HepG2 (cell line): ENCODE results near the gene ATP23. TPM values are rescaled to one million over a fixed set of nuclear protein-coding genes. Genes with fewer than 3 reads are reported as not detected.

Source experiments
- HMG20A ChIP-seq: IDR thresholded peaks from 2 replicates; pipeline ENCODE4 v1.6.1; 2016; ENCODE audit warnings: borderline replicate concordance
- HOXA5 ChIP-seq: sonication (generic); formaldehyde crosslinking; IDR thresholded peaks from 2 replicates; pipeline ENCODE4 v1.4.0; 2020; ENCODE audit warnings: missing genetic modification reagents
- KDM6A ChIP-seq: IDR thresholded peaks from 2 replicates; pipeline ENCODE4 v1.6.1; 2016; ENCODE audit warnings: low read depth
- MAFG ChIP-seq: sonication (generic); formaldehyde crosslinking; IDR thresholded peaks from 2 replicates; pipeline ENCODE4 v1.5.1; 2020; ENCODE audit warnings: mild to moderate bottlenecking, missing genetic modification reagents
- RXRA ChIP-seq: sonication (generic); formaldehyde crosslinking; IDR thresholded peaks from 2 replicates; pipeline ENCODE4 v1.5.1; 2020; ENCODE audit warnings: missing genetic modification reagents
- SALL1 ChIP-seq: sonication (generic); formaldehyde crosslinking; IDR thresholded peaks from 2 replicates; pipeline ENCODE4 v1.8.0; 2022; ENCODE audit warnings: mild to moderate bottlenecking, missing genetic modification reagents
- TEAD3 ChIP-seq: optimal IDR thresholded peaks from 2 replicates; pipeline ENCODE3; 2016; ENCODE audit warnings: borderline replicate concordance
- TSC22D2 ChIP-seq: sonication (generic); formaldehyde crosslinking; IDR thresholded peaks from 2 replicates; pipeline ENCODE4 v1.5.1; 2020; ENCODE audit warnings: missing genetic modification reagents, mild to moderate bottlenecking, borderline replicate concordance
- ZFAT ChIP-seq: sonication (generic); formaldehyde crosslinking; conservative IDR thresholded peaks from 2 replicates; pipeline ENCODE4 v1.8.1; 2023; ENCODE audit warnings: missing genetic modification reagents, inconsistent platforms
- ZNF557 ChIP-seq: sonication (generic); formaldehyde crosslinking; IDR thresholded peaks from 2 replicates; pipeline ENCODE4 v1.4.0; 2020; ENCODE audit warnings: missing genetic modification reagents
- polyA plus RNA-seq, 8 experiments: library from polyadenylated mRNA; depleted of rRNA in 3 of 8; stranded (reverse) in 7 of 8; unstranded in 1 of 8; fragments of >200 nt; fragmentation: Illumina TruSeq in 4 of 8; extraction: Trizol in 4 of 8; gene quantifications; 2 replicates each; pipeline versions ENCODE4 v1.2.1 to v1.2.3, GENCODE V29; 2011 to 2016; ENCODE audit warnings: low read depth in 4 of 8, missing spikeins in 1 of 8, mixed read lengths in 1 of 8; ENCODE audit not compliant: insufficient read depth in 1 of 8
- total RNA-seq, 5 experiments: library from RNA; depleted of rRNA; stranded (reverse); fragments of >200 nt; fragmentation: Illumina TruSeq; extraction: Trizol; gene quantifications; 2 replicates each; pipeline ENCODE4 v1.2.3, GENCODE V29; 2016; ENCODE audit warnings: low read depth in 1 of 5
- TF ChIP-seq, protein P1 (sequence below): sonication (generic); formaldehyde crosslinking; IDR thresholded peaks from 2 replicates; pipeline ENCODE4 v1.5.1; 2020; ENCODE audit warnings: missing genetic modification reagents, mild to moderate bottlenecking, borderline replicate concordance
- TF ChIP-seq, protein P2 (sequence below): sonication (generic); formaldehyde crosslinking; IDR thresholded peaks from 2 replicates; pipeline ENCODE4 v1.4.0; 2020; ENCODE audit warnings: missing genetic modification reagents
- TF ChIP-seq, protein P3 (sequence below): sonication (generic); formaldehyde crosslinking; IDR thresholded peaks from one replicate; pipeline ENCODE4 v1.5.1; 2020; ENCODE audit warnings: mild to moderate bottlenecking, missing genetic modification reagents; ENCODE audit errors: not compliant biosample characterization

The ATP23 gene
- total and polyA plus RNA-seq, 2 of the 13 experiments (the other 11 are each of a cell fraction or from before 2014, with no cell fraction given): 12.1 to 14.7 TPM

DNA sequence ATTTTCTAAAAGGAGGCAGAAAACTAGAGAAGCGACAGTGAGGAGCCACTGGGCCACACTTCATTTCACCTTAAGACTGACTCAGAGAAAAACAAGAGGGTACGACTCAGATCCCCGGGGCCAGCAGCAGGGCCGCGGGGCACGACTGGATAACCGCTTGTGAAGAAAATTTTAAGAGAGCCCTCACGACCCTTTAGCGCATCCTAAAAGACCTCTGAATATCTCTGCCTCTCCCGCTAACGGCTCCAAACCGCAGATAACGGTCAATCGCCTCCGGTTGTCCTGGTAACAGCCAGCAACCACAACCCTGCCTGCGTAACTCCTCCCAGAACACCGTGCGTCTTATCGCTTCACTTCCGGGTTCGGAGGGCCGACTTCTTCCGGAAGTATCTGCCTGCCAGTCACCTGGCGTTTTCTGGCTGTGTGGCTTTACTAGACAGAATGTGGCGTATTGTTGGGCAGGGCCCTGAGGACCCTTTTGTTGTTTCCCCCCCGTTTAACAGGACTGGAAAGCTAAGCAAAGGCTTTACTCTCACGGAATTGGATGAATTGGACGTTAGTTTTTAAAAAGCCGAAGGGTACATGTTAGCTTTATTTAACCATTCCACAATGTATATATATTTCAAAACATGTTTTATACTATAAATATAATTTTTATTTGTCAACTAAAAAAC lies 5.4 kb upstream of the ATP23 start (continued):
- TF ChIP-seq, protein P1, sequence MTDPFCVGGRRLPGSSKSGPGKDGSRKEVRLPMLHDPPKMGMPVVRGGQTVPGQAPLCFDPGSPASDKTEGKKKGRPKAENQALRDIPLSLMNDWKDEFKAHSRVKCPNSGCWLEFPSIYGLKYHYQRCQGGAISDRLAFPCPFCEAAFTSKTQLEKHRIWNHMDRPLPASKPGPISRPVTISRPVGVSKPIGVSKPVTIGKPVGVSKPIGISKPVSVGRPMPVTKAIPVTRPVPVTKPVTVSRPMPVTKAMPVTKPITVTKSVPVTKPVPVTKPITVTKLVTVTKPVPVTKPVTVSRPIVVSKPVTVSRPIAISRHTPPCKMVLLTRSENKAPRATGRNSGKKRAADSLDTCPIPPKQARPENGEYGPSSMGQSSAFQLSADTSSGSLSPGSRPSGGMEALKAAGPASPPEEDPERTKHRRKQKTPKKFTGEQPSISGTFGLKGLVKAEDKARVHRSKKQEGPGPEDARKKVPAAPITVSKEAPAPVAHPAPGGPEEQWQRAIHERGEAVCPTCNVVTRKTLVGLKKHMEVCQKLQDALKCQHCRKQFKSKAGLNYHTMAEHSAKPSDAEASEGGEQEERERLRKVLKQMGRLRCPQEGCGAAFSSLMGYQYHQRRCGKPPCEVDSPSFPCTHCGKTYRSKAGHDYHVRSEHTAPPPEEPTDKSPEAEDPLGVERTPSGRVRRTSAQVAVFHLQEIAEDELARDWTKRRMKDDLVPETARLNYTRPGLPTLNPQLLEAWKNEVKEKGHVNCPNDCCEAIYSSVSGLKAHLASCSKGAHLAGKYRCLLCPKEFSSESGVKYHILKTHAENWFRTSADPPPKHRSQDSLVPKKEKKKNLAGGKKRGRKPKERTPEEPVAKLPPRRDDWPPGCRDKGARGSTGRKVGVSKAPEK (CRISPR knock-in tag): no peak
- no peak for TF ChIP-seq TSC22D2 (CRISPR knock-in tag)
- no peak for TF ChIP-seq HMG20A
- TF ChIP-seq ZNF557 (CRISPR knock-in tag): no peak
- peak; percentile 54 for TF ChIP-seq TEAD3 (CRISPR knock-in tag)
- TF ChIP-seq, protein P2, sequence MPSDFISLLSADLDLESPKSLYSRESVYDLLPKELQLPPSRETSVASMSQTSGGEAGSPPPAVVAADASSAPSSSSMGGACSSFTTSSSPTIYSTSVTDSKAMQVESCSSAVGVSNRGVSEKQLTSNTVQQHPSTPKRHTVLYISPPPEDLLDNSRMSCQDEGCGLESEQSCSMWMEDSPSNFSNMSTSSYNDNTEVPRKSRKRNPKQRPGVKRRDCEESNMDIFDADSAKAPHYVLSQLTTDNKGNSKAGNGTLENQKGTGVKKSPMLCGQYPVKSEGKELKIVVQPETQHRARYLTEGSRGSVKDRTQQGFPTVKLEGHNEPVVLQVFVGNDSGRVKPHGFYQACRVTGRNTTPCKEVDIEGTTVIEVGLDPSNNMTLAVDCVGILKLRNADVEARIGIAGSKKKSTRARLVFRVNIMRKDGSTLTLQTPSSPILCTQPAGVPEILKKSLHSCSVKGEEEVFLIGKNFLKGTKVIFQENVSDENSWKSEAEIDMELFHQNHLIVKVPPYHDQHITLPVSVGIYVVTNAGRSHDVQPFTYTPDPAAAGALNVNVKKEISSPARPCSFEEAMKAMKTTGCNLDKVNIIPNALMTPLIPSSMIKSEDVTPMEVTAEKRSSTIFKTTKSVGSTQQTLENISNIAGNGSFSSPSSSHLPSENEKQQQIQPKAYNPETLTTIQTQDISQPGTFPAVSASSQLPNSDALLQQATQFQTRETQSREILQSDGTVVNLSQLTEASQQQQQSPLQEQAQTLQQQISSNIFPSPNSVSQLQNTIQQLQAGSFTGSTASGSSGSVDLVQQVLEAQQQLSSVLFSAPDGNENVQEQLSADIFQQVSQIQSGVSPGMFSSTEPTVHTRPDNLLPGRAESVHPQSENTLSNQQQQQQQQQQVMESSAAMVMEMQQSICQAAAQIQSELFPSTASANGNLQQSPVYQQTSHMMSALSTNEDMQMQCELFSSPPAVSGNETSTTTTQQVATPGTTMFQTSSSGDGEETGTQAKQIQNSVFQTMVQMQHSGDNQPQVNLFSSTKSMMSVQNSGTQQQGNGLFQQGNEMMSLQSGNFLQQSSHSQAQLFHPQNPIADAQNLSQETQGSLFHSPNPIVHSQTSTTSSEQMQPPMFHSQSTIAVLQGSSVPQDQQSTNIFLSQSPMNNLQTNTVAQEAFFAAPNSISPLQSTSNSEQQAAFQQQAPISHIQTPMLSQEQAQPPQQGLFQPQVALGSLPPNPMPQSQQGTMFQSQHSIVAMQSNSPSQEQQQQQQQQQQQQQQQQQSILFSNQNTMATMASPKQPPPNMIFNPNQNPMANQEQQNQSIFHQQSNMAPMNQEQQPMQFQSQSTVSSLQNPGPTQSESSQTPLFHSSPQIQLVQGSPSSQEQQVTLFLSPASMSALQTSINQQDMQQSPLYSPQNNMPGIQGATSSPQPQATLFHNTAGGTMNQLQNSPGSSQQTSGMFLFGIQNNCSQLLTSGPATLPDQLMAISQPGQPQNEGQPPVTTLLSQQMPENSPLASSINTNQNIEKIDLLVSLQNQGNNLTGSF: no peak
- 0 out of 2 replicates have a peak, but pooled peaks have one; percentile 40 for TF ChIP-seq HOXA5
- TF ChIP-seq KDM6A (CRISPR knock-in tag): no peak
- peak; percentile 78 for TF ChIP-seq SALL1 (CRISPR knock-in tag)
- no peak for TF ChIP-seq MAFG (CRISPR knock-in tag)
- TF ChIP-seq, protein P3, sequence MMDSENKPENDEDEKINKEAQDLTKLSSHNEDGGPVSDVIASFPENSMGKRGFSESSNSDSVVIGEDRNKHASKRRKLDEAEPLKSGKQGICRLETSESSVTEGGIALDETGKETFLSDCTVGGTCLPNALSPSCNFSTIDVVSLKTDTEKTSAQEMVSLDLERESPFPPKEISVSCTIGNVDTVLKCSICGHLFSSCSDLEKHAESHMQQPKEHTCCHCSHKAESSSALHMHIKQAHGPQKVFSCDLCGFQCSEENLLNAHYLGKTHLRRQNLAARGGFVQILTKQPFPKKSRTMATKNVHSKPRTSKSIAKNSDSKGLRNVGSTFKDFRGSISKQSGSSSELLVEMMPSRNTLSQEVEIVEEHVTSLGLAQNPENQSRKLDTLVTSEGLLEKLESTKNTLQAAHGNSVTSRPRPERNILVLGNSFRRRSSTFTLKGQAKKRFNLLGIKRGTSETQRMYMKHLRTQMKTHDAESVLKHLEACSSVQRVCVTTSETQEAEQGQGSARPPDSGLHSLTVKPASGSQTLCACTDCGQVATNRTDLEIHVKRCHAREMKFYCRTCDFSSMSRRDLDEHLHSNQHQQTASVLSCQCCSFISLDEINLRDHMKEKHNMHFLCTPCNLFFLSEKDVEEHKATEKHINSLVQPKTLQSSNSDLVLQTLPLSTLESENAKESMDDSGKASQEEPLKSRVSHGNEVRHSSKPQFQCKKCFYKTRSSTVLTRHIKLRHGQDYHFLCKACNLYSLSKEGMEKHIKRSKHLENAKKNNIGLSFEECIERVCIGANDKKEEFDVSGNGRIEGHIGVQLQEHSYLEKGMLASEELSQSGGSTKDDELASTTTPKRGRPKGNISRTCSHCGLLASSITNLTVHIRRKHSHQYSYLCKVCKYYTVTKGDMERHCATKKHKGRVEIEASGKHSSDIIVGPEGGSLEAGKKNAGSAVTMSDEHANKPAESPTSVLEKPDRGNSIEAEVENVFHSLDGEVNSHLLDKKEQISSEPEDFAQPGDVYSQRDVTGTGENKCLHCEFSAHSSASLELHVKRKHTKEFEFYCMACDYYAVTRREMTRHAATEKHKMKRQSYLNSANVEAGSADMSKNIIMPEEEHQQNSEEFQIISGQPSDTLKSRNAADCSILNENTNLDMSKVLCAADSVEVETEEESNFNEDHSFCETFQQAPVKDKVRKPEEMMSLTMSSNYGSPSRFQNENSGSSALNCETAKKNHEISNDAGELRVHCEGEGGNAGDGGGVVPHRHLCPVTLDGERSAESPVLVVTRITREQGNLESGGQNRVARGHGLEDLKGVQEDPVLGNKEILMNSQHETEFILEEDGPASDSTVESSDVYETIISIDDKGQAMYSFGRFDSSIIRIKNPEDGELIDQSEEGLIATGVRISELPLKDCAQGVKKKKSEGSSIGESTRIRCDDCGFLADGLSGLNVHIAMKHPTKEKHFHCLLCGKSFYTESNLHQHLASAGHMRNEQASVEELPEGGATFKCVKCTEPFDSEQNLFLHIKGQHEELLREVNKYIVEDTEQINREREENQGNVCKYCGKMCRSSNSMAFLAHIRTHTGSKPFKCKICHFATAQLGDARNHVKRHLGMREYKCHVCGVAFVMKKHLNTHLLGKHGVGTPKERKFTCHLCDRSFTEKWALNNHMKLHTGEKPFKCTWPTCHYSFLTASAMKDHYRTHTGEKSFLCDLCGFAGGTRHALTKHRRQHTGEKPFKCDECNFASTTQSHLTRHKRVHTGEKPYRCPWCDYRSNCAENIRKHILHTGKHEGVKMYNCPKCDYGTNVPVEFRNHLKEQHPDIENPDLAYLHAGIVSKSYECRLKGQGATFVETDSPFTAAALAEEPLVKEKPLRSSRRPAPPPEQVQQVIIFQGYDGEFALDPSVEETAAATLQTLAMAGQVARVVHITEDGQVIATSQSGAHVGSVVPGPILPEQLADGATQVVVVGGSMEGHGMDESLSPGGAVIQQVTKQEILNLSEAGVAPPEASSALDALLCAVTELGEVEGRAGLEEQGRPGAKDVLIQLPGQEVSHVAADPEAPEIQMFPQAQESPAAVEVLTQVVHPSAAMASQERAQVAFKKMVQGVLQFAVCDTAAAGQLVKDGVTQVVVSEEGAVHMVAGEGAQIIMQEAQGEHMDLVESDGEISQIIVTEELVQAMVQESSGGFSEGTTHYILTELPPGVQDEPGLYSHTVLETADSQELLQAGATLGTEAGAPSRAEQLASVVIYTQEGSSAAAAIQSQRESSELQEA (CRISPR knock-in tag): no peak
- no peak for TF ChIP-seq ZFAT
- 0 out of 2 replicates have a peak, but pooled peaks have one; percentile 21 for TF ChIP-seq RXRA
